Neutrophil (primary cell): Measurements from ENCODE around the gene CLSTN2.

ENCODE experiments used
- H3K27ac ChIP-seq: fragments of 200-600 bp; sonication (generic); 2 replicates; pipeline ENCODE4 v1.5.1; 2016; ENCODE audit warnings: mild to moderate bottlenecking, moderate library complexity
- H3K27me3 ChIP-seq: fragments of 200-600 bp; sonication (generic); 2 replicates; pipeline ENCODE4 v1.6.0; 2016; ENCODE audit warnings: mild to moderate bottlenecking
- H3K36me3 ChIP-seq: fragments of 200-600 bp; sonication (generic); 2 replicates; pipeline ENCODE4 v1.5.1; 2017
- H3K4me1 ChIP-seq, 2 experiments: fragments of 200-600 bp in 1 of 2; sonication (generic) in 1 of 2; 1 replicate in 1 of 2; 2 replicates in 1 of 2; pipeline versions ENCODE4 v1.5.1 to v1.6.1; 2013 to 2016; ENCODE audit warnings: low read depth in 1 of 2, low read length in 1 of 2, mild to moderate bottlenecking in 1 of 2, moderate library complexity in 1 of 2; ENCODE audit not compliant: control insufficient read depth in 1 of 2, insufficient read depth in 1 of 2
- H3K4me3 ChIP-seq, 2 experiments: fragments of 200-600 bp in 1 of 2; sonication (generic) in 1 of 2; 1 replicate in 1 of 2; 2 replicates in 1 of 2; pipeline ENCODE4 v1.5.1; 2013 to 2016; ENCODE audit warnings: low read depth in 1 of 2, low read length in 1 of 2, mild to moderate bottlenecking in 1 of 2, moderate library complexity in 1 of 2
- H3K9me3 ChIP-seq: fragments of 200-600 bp; sonication (generic); 2 replicates; pipeline ENCODE4 v1.5.1; 2016
- CTCF ChIP-seq: fragments of 200-600 bp; sonication (generic); IDR thresholded peaks from 2 replicates; pipeline ENCODE4 v1.5.1; 2016; ENCODE audit warnings: antibody characterized with exemption

Gene CLSTN2

GRCh38 chr3:139987908-139988307, 52.9 kb downstream of the CLSTN2 start:
- H3K27ac ChIP-seq: no peak overlapping the region
- no peak for TF ChIP-seq CTCF
- no peaks in the 10 kb centered on the region for H3K27me3 ChIP-seq
- H3K36me3 ChIP-seq: no peaks in the 10 kb centered on the region
- H3K9me3 ChIP-seq: no peaks in the 10 kb centered on the region
- no peak overlapping the region for H3K4me3 ChIP-seq
- H3K4me1 ChIP-seq: no peaks in the 10 kb centered on the region

DNA sequence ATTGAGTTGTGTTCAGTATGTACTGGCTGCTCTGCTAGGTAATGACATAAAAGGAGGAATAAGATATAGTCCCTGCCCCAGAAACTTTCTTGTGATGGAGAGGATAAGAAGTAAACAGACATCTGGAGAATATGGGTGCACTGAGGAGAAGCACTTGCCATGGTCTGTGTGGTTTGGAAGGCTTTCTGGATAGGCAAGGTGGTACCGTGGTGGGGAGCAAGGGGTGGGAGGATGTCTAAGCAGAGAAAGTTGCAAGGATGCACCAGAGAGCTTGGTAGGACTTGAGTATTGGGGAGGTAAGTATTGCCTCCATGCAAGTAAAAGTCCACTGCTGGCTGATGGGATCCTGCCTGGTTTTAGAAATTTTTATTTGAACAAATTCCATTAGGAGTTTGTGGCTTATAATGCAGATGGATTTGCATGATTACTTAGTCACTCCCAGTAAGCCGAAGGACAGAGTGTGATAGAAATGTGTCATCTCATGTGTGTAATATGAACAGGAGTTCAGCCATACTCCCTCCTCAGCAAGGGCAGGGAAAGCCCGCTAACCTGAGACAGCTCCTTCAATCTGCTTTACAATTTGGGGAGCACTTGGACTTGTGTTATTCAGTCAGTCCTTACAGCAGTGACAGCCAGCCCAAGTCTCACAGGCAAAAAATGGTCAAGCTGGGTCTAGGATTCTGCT, 53.6 kb downstream of the CLSTN2 start:
- H3K27me3 ChIP-seq: no peaks in the 10 kb centered on the region
- no peaks in the 10 kb centered on the region for H3K36me3 ChIP-seq
- H3K4me1 ChIP-seq: no peaks in the 10 kb centered on the region
- TF ChIP-seq CTCF: no peak
- H3K4me3 ChIP-seq: no peak overlapping the region
- no peaks in the 10 kb centered on the region for H3K9me3 ChIP-seq
- H3K27ac ChIP-seq: no peak overlapping the region

GRCh38 chr3:139994891-139995290, 59.9 kb downstream of the CLSTN2 start:
- Histone ChIP-seq H3K27ac (no peak overlapping the region), H3K36me3 (no peaks in the 10 kb centered on the region), H3K4me3 (no peak overlapping the region), H3K9me3 (no peaks in the 10 kb centered on the region), H3K4me1 (no peaks in the 10 kb centered on the region), H3K27me3 (no peaks in the 10 kb centered on the region)
- TF ChIP-seq CTCF: no peak

DNA sequence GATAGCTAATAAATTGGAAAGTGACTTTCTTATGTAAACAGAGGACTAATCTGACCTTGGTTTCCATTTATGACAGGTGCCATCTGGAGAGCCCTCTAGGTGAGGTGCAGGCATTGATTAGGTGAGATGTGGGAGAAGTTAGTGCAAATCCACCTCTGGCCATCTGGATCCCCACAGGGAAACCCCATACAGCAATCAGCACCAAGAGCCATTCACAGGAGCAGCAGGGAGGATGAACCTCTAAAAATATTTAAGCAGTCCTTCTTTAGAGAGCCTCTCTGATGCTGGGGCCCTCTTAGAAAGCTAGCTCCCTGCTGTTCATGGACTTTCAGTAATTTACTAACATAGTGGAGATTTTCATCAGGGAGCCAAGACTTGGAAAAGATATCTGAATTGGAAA, 69.3 kb downstream of the CLSTN2 start:
- Histone ChIP-seq H3K27ac (no peak overlapping the region), H3K36me3 (no peaks in the 10 kb centered on the region), H3K4me1 (no peaks in the 10 kb centered on the region), H3K27me3 (no peaks in the 10 kb centered on the region), H3K4me3 (no peak overlapping the region), H3K9me3 (no peaks in the 10 kb centered on the region)
- TF ChIP-seq CTCF: no peak

DNA sequence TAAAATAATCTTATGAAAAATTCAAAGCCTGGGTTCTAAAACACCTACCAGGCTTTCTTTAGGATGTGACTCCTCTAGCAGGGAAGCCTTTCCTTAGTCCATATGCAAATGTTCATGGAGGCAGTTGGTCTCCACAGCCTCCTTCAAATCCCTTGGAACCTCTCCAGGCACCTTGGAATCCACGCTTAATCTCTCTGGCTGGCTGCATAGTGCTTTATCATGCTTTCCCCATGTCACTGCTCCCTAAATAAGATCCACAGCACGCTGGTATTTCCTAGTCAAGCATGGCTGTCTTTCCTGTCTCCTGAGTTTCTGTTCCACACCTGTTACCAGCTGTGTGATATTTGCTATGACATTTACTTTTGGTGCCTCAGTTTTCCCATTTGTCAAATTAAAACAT, 71.3 kb downstream of the CLSTN2 start:
- TF ChIP-seq CTCF: no peak
- H3K4me1 ChIP-seq: no peaks in the 10 kb centered on the region
- no peak overlapping the region for H3K4me3 ChIP-seq
- no peaks in the 10 kb centered on the region for H3K36me3 ChIP-seq
- no peaks in the 10 kb centered on the region for H3K27me3 ChIP-seq
- H3K9me3 ChIP-seq: no peaks in the 10 kb centered on the region
- H3K27ac ChIP-seq: no peak overlapping the region
